CD14-positive monocyte (primary cell): ENCODE data around the gene ABHD12. TPM values are rescaled to one million over a fixed set of nuclear protein-coding genes. Genes with fewer than 3 reads are reported as not detected.

Experiments used
- DNase-seq, 3 donors: peaks; one replicate each; pipeline ENCODE4 v3.0.0-alpha.2; 2011 to 2022
- H2AFZ ChIP-seq: 2 replicates; pipeline ENCODE4 v1.6.0; 2012; ENCODE audit warnings: mild to moderate bottlenecking, low read depth, low read length, inconsistent platforms; ENCODE audit not compliant: insufficient read depth, poor library complexity, severe bottlenecking
- H3K27ac ChIP-seq, 2 donors: 1 replicate in 1 of 2; 2 replicates in 1 of 2; pipeline ENCODE4 v1.5.1; 2012 to 2013; ENCODE audit warnings: low read length in 2 of 2, control low read depth in 1 of 2, inconsistent platforms in 1 of 2, low read depth in 1 of 2, mild to moderate bottlenecking in 1 of 2
- H3K27me3 ChIP-seq, 2 donors: one replicate each; pipeline versions ENCODE4 v1.6.0 to v1.6.1; 2011 to 2013; ENCODE audit warnings: low read length in 2 of 2; ENCODE audit not compliant: control insufficient read depth in 2 of 2, insufficient read depth in 2 of 2
- H3K36me3 ChIP-seq, 2 donors: replicated peaks in 1 of 2; 1 replicate in 1 of 2; 2 replicates in 1 of 2; pipeline versions ENCODE4 v1.5.1 to v1.6.1; 2012 to 2013; ENCODE audit warnings: low read length in 2 of 2, control low read depth in 1 of 2, inconsistent platforms in 1 of 2, mild to moderate bottlenecking in 1 of 2; ENCODE audit not compliant: insufficient read depth in 2 of 2, control insufficient read depth in 1 of 2
- H3K4me1 ChIP-seq, 2 donors: 1 replicate in 1 of 2; 2 replicates in 1 of 2; pipeline versions ENCODE4 v1.5.1 to v1.6.1; 2012 to 2013; ENCODE audit warnings: low read length in 2 of 2, control low read depth in 1 of 2, inconsistent platforms in 1 of 2, mild to moderate bottlenecking in 1 of 2, moderate library complexity in 1 of 2; ENCODE audit not compliant: insufficient read depth in 2 of 2, control insufficient read depth in 1 of 2
- H3K4me2 ChIP-seq: replicated peaks from 2 replicates; pipeline ENCODE3; 2012; ENCODE audit warnings: low read length, moderate library complexity, mild to moderate bottlenecking; ENCODE audit not compliant: poor library complexity, severe bottlenecking; ENCODE audit errors: extremely low read depth
- H3K4me3 ChIP-seq, 3 experiments: fragments of 200-600 bp in 1 of 3; sonication (generic) in 1 of 3; replicated peaks in 1 of 3; 1 replicate in 2 of 3; 2 replicates in 1 of 3; pipeline ENCODE4 v1.5.1; 2011 to 2013; ENCODE audit warnings: low read length in 3 of 3, mild to moderate bottlenecking in 3 of 3, control low read depth in 2 of 3, low read depth in 2 of 3, inconsistent platforms in 1 of 3, moderate library complexity in 1 of 3
- H3K79me2 ChIP-seq: 2 replicates; pipeline ENCODE4 v1.6.0; 2012; ENCODE audit warnings: mild to moderate bottlenecking, control low read depth, inconsistent platforms, low read length, moderate library complexity; ENCODE audit not compliant: insufficient read depth
- H3K9ac ChIP-seq: 2 replicates; pipeline ENCODE4 v1.6.0; 2017; ENCODE audit warnings: low read length, mild to moderate bottlenecking; ENCODE audit not compliant: insufficient read depth, poor library complexity, severe bottlenecking
- H3K9me3 ChIP-seq, 2 donors: replicated peaks in 1 of 2; 1 replicate in 1 of 2; 2 replicates in 1 of 2; pipeline versions ENCODE4 v1.5.1 to v1.6.1; 2012 to 2013; ENCODE audit warnings: low read length in 2 of 2, control low read depth in 1 of 2; ENCODE audit not compliant: control insufficient read depth in 1 of 2, insufficient read depth in 1 of 2
- H4K20me1 ChIP-seq: 2 replicates; pipeline ENCODE4 v1.6.0; 2012; ENCODE audit warnings: mild to moderate bottlenecking, low read length, control low read depth, moderate library complexity; ENCODE audit not compliant: insufficient read depth
- H3K27ac Mint-ChIP-seq, 7 donors: one replicate each; pipeline ENCODE4 v1.8.0; 2020; ENCODE audit warnings: mild to moderate bottlenecking in 7 of 7, mixed read lengths in 7 of 7, moderate library complexity in 6 of 7, inconsistent platforms in 2 of 7
- H3K27me3 Mint-ChIP-seq, 3 donors: one replicate each; pipeline ENCODE4 v1.8.0; 2021 to 2022; ENCODE audit warnings: low read depth in 3 of 3, mild to moderate bottlenecking in 3 of 3, mixed read lengths in 3 of 3, moderate library complexity in 3 of 3, inconsistent platforms in 1 of 3
- H3K36me3 Mint-ChIP-seq, 2 donors: one replicate each; pipeline ENCODE4 v1.8.0; 2020; ENCODE audit warnings: mixed read lengths in 2 of 2, inconsistent platforms in 1 of 2, mild to moderate bottlenecking in 1 of 2
- H3K4me1 Mint-ChIP-seq: one replicate; pipeline ENCODE4 v1.8.0; 2020; ENCODE audit warnings: mild to moderate bottlenecking, mixed read lengths
- H3K4me3 Mint-ChIP-seq, 2 donors: one replicate each; pipeline ENCODE4 v1.8.0; 2020; ENCODE audit warnings: mild to moderate bottlenecking in 2 of 2, mixed read lengths in 2 of 2, moderate library complexity in 1 of 2
- H3K9me3 Mint-ChIP-seq, 7 donors: one replicate each; pipeline ENCODE4 v1.8.0; 2020 to 2022; ENCODE audit warnings: mixed read lengths in 7 of 7, mild to moderate bottlenecking in 6 of 7, moderate library complexity in 6 of 7, inconsistent platforms in 2 of 7
- CTCF ChIP-seq: fragments of 200-600 bp; IDR thresholded peaks from one replicate; pipeline ENCODE4 v1.8.0; 2022; ENCODE audit warnings: antibody characterized with exemption, mild to moderate bottlenecking
- WGBS: methylation state at CpG from one replicate; pipeline ENCODE4 v1.1.5; 2013; ENCODE audit warnings: missing lambda C conversion rate; ENCODE audit not compliant: insufficient coverage; 5-methylcytosine and 5-hydroxymethylcytosine counted together
- intact Hi-C, 2 donors: fragments of 100-400 bp; cut with micrococcal nuclease; formaldehyde crosslinking; loops; one replicate each; pipeline versions ENCODE4 v1.15.0 to v1.15.1; 2023
- polyA plus RNA-seq, 3 donors: library from polyadenylated mRNA; depleted of rRNA in 1 of 3; unstranded in 2 of 3; stranded (reverse) in 1 of 3; fragments of 300-500 nt in 2 of 3; fragments of >200 nt in 1 of 3; fragmentation: Illumina TruSeq in 2 of 3; gene quantifications; 1 replicate in 2 of 3; 2 replicates in 1 of 3; pipeline ENCODE4 v1.2.3, GENCODE V29; 2012 to 2021

Gene ABHD12
- polyA plus RNA-seq, 3 donors, result 20.3 to 34.5 (median 32.1) TPM

- no peak overlapping the region for H3K4me2 ChIP-seq
- Mint-ChIP-seq H3K4me3 (no peak overlapping the region), H3K9me3 (no peaks in the 10 kb centered on the region), H3K36me3 (peaks cover 16 to 39% of the 10 kb centered on the region in 2 donors), H3K27ac (peak overlapping the region in 5 of 7 donors; percentile 39 to 87 (median 73)), H3K27me3 (peaks cover 0 to 1% (median 0%) of the 10 kb centered on the region in 3 donors), H3K4me1 (peaks cover 59% of the 10 kb centered on the region)
- no peak for DNase-seq
- no peaks in the 10 kb centered on the region for H4K20me1 ChIP-seq
- no peaks in the 10 kb centered on the region for H3K27me3 ChIP-seq
- H3K4me1 ChIP-seq, result peaks cover 52 to 65% of the 10 kb centered on the region in 2 donors
- no peaks in the 10 kb centered on the region for H3K9me3 ChIP-seq
- H2AFZ ChIP-seq, result no peak overlapping the region
- no CpG with 5 or more reads among the region's 4 CpGs for WGBS
- no peak overlapping the region for H3K4me3 ChIP-seq
- H3K79me2 ChIP-seq, result peaks cover 35% of the 10 kb centered on the region
- TF ChIP-seq CTCF, result no peak
- H3K36me3 ChIP-seq, result peaks cover 0 to 20% of the 10 kb centered on the region in 2 donors
- peak overlapping the region in 1 of 2 donors; percentile 73 for H3K27ac ChIP-seq
- H3K9ac ChIP-seq, result no peak overlapping the region
- intact Hi-C loops, result loop anchor here in 1 of 2 donors (5.0 kb wide), 1 partner anchor 65 kb away; no protein-coding TSS in a partner anchor
These were observed 68.6 kb downstream of the ABHD12 start for GRCh38 chr20:25321991-25322390.

- peaks cover 16 to 45% of the 10 kb centered on the region in 2 donors for H3K36me3 Mint-ChIP-seq
- no peaks in the 10 kb centered on the region for H3K9me3 ChIP-seq
- no peak overlapping the region for H2AFZ ChIP-seq
- no peaks in the 10 kb centered on the region for H3K9me3 Mint-ChIP-seq
- WGBS, result no CpG with 5 or more reads among the region's 5 CpGs
- H3K27me3 Mint-ChIP-seq, result peaks cover 0 to 1% (median 0%) of the 10 kb centered on the region in 3 donors
- H3K79me2 ChIP-seq, result peaks cover 35% of the 10 kb centered on the region
- DNase-seq, result peak in 1 of 3 donors; percentile 45
- H4K20me1 ChIP-seq, result no peaks in the 10 kb centered on the region
- peaks cover 0 to 20% of the 10 kb centered on the region in 2 donors for H3K36me3 ChIP-seq
- no peak overlapping the region for H3K4me3 Mint-ChIP-seq
- H3K4me1 ChIP-seq, result peaks cover 52 to 66% of the 10 kb centered on the region in 2 donors
- no peak overlapping the region for H3K4me2 ChIP-seq
- no peak overlapping the region for H3K4me3 ChIP-seq
- no peak overlapping the region for H3K9ac ChIP-seq
- no peaks in the 10 kb centered on the region for H3K27me3 ChIP-seq
- H3K27ac ChIP-seq, result peak overlapping the region; percentile 59 to 73
- peak overlapping the region in 5 of 7 donors; percentile 39 to 87 (median 73) for H3K27ac Mint-ChIP-seq
- H3K4me1 Mint-ChIP-seq, result peaks cover 62% of the 10 kb centered on the region
- intact Hi-C loops, result loop anchor here in 1 of 2 donors (5.0 kb wide), 1 partner anchor 66 kb away; no protein-coding TSS in a partner anchor
- no peak for TF ChIP-seq CTCF
These were observed 69.3 kb downstream of the ABHD12 start for GRCh38 chr20:25321262-25321831.
